ENCODE results near the gene MAMDC4. TPM values are rescaled to one million over a fixed set of nuclear protein-coding genes. Genes with fewer than 3 reads are reported as not detected.
A peak's percentile ranks its signal among the peaks of the same experiment; 100 is the strongest.

Gene MAMDC4
- total RNA-seq, 1 experiment from 2014 or later: 17.3 TPM

DNA sequence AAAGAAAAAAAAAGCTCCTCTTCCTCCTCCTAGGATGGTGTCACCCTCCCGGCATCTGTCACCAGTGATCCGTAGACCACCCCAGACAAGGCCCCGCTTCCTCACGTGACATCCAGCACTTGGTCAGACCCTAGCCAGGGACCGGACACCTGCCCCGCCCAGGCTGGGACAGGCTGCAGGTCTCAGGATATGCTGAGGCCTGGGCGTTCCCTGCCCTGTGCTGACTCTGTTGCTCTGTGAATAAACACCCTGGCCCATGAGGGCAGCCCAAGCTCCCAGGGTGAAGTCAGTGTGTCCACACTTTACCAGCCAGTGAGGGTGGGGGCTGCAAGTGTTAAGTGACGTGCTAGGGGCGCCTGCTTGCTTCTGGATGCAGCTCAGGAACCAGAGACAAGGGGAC lies 8.4 kb downstream of the MAMDC4 start:
- H2AFZ ChIP-seq (ENCODE audit: low read depth, low read length, poor library complexity, severe bottlenecking): no peak overlapping the region
- DNase-seq (ENCODE audit: low read depth, low spot score) (no peak), ATAC-seq (no peak)
- H3K79me2 ChIP-seq (ENCODE audit: insufficient read depth, low read length): peaks cover 25% of the 10 kb centered on the region
- no peak overlapping the region for H3K9ac ChIP-seq (ENCODE audit: low read length)
- H4K20me1 ChIP-seq (ENCODE audit: insufficient read depth): no peaks in the 10 kb centered on the region
- intact Hi-C loops (cut with micrococcal nuclease): no loop called here
- H3K9me3 ChIP-seq (ENCODE audit: control insufficient read depth in 1 of 2, insufficient read depth in 1 of 2, low read depth in 1 of 2, low read length in 2 of 2): no peaks in the 10 kb centered on the region
- BruUV-seq (replicated peaks): no TSS peak
- RAD21 ChIA-PET (ENCODE audit: low non-redundant PET in 1 of 2, low total read pairs in 2 of 2, uncharacterized antibody in 2 of 2, unreplicated experiment in 2 of 2): no interaction called here
- CTCF ChIA-PET: no interaction called here
- H3K27me3 ChIP-seq (ENCODE audit: insufficient read depth, low read length): no peaks in the 10 kb centered on the region
- no peak overlapping the region for H3K4me2 ChIP-seq (ENCODE audit: low read length)
- H3K27ac ChIP-seq (ENCODE audit: low read depth, low read length): no peak overlapping the region
- H3K9me2 ChIP-seq (ENCODE audit: insufficient read depth): no peaks in the 10 kb centered on the region
- no peak overlapping the region for H3K4me3 ChIP-seq (replicated peaks in 1 of 2; ENCODE audit: low read depth in 1 of 2, low read length in 2 of 2)
- no peak for TF ChIP-seq CTCF (IDR thresholded peaks at IDR 0.05 in 2 of 3, conservative IDR thresholded peaks at IDR 0.05 in 1 of 3; ENCODE audit: borderline replicate concordance in 1 of 3, insufficient read depth in 1 of 3, low read depth in 2 of 3, low read length in 2 of 3)
- no peak for TF ChIP-seq ZFX (IDR thresholded peaks at IDR 0.05)
- 0 out of 2 replicates have a peak, but pooled peaks have one; percentile 7 for TF ChIP-seq POLR2AphosphoS5 (IDR thresholded peaks at IDR 0.05; ENCODE audit: low read depth, low read length)
- POLR2A ChIA-PET: interaction anchor here (0.8 to 0.9 kb wide), 2 partner anchors 15 to 25 kb away, joined by 3 to 4 read pairs; no protein-coding TSS in a partner anchor
- peaks cover 6 to 19% of the 10 kb centered on the region in 2 experiments; a peak in 3 of 4 replicates for H3K4me1 ChIP-seq (ENCODE audit: control insufficient read depth in 1 of 2, insufficient read depth in 2 of 2, low read length in 2 of 2)
- peaks cover 23 to 25% of the 10 kb centered on the region in 2 experiments; a peak in 3 of 4 replicates for H3K36me3 ChIP-seq (ENCODE audit: control insufficient read depth in 1 of 2, insufficient read depth in 2 of 2, low read length in 2 of 2)

GRCh38 chr9:136860933-136861873 lies 9.1 kb downstream of the MAMDC4 start:
- ChIA-PET RAD21 (ENCODE audit: low non-redundant PET in 1 of 2, low total read pairs in 2 of 2, uncharacterized antibody in 2 of 2, unreplicated experiment in 2 of 2) (no interaction called here), POLR2A (interaction anchor here (0.5 kb wide), 1 partner anchor 19 kb away, joined by 3 read pairs; no protein-coding TSS in a partner anchor), CTCF (no interaction called here)
- BruUV-seq (replicated peaks): no TSS peak
- no peak overlapping the region for H3K27ac ChIP-seq (ENCODE audit: low read depth, low read length)
- no peak overlapping the region for H3K4me2 ChIP-seq (ENCODE audit: low read length)
- H3K27me3 ChIP-seq (ENCODE audit: insufficient read depth, low read length): no peaks in the 10 kb centered on the region
- ATAC-seq (no peak), DNase-seq (ENCODE audit: low read depth, low spot score) (no peak)
- H3K4me3 ChIP-seq (replicated peaks in 1 of 2; ENCODE audit: low read depth in 1 of 2, low read length in 2 of 2): no peak overlapping the region
- TF ChIP-seq POLR2AphosphoS5 (IDR thresholded peaks at IDR 0.05; ENCODE audit: low read depth, low read length) (0 out of 2 replicates have a peak, but pooled peaks have one; percentile 22), ZFX (IDR thresholded peaks at IDR 0.05) (0 out of 2 replicates have a peak, but pooled peaks have one; percentile 19), REST (IDR thresholded peaks at IDR 0.05; ENCODE audit: low read depth) (no peak)
- H2AFZ ChIP-seq (ENCODE audit: low read depth, low read length, poor library complexity, severe bottlenecking): no peak overlapping the region
- H3K79me2 ChIP-seq (ENCODE audit: insufficient read depth, low read length): peaks cover 31% of the 10 kb centered on the region
- intact Hi-C loops (cut with micrococcal nuclease): no loop called here
- no peaks in the 10 kb centered on the region for H3K9me2 ChIP-seq (ENCODE audit: insufficient read depth)
- H3K36me3 ChIP-seq (ENCODE audit: control insufficient read depth in 1 of 2, insufficient read depth in 2 of 2, low read length in 2 of 2): peaks cover 23 to 25% of the 10 kb centered on the region in 2 experiments; a peak in 3 of 4 replicates
- no peaks in the 10 kb centered on the region for H3K9me3 ChIP-seq (ENCODE audit: control insufficient read depth in 1 of 2, insufficient read depth in 1 of 2, low read depth in 1 of 2, low read length in 2 of 2)
- H4K20me1 ChIP-seq (ENCODE audit: insufficient read depth): no peaks in the 10 kb centered on the region
- no peak overlapping the region for H3K9ac ChIP-seq (ENCODE audit: low read length)
- H3K4me1 ChIP-seq (ENCODE audit: control insufficient read depth in 1 of 2, insufficient read depth in 2 of 2, low read length in 2 of 2): peaks cover 6 to 19% of the 10 kb centered on the region in 2 experiments; a peak in 3 of 4 replicates
